Caco-2 (cell line): ENCODE results near the gene HMCN1. TPM values are rescaled to one million over a fixed set of nuclear protein-coding genes. Genes with fewer than 3 reads are reported as not detected.

Experiments
- BruUV-seq: library from RNA; stranded (reverse); fragments of 400-500 nt; replicated peaks from 2 replicates; lab custom pipeline; 2021; lab: Mats Ljungman, UMichigan
- CTCF ChIA-PET: fragments of 300-600 bp; sonication (Branson Sonifier 250); formaldehyde crosslinking; loops from one replicate; lab custom pipeline; 2022; ENCODE audit warnings: antibody characterized with exemption; lab: Charles Lee
- POLR2A ChIA-PET: fragments of 300-600 bp; sonication (Branson Sonifier 250); formaldehyde crosslinking; loops from one replicate; lab custom pipeline; 2022; ENCODE audit warnings: antibody characterized with exemption; lab: Charles Lee
- DNase-seq, 2 experiments: peaks; one replicate each; pipeline versions ENCODE4 v3.0.0 to v3.0.0-alpha.2; 2020 to 2022
- H3K27me3 ChIP-seq: replicated peaks from 2 replicates; pipeline ENCODE4 v1.6.0; 2011; ENCODE audit warnings: low read length; ENCODE audit not compliant: control insufficient read depth, insufficient read depth
- H3K36me3 ChIP-seq: 2 replicates; pipeline ENCODE4 v1.5.1; 2011; ENCODE audit warnings: low read length; ENCODE audit not compliant: control insufficient read depth, insufficient read depth
- H3K4me1 ChIP-seq: fragments of 250-450 bp; sonication (Bioruptor Pico); 2 replicates; pipeline ENCODE4 v1.5.1; 2020; ENCODE audit warnings: mild to moderate bottlenecking
- H3K4me3 ChIP-seq: 2 replicates; pipeline ENCODE4 v1.5.1; 2011; ENCODE audit warnings: low read depth, mild to moderate bottlenecking, control low read depth, low read length
- H3K9me3 ChIP-seq: fragments of 250-450 bp; sonication (Bioruptor Pico); 2 replicates; pipeline ENCODE4 v1.5.1; 2020; ENCODE audit warnings: mild to moderate bottlenecking, moderate library complexity
- H3K27ac Mint-ChIP-seq: one replicate; pipeline ENCODE4 v1.8.0; 2022; ENCODE audit warnings: mixed read lengths; ENCODE audit not compliant: unreplicated experiment
- H3K27me3 Mint-ChIP-seq: one replicate; pipeline ENCODE4 v1.8.0; 2022; ENCODE audit warnings: mixed read lengths; ENCODE audit not compliant: insufficient read depth, unreplicated experiment
- H3K36me3 Mint-ChIP-seq: one replicate; pipeline ENCODE4 v1.8.0; 2022; ENCODE audit warnings: mild to moderate bottlenecking, mixed read lengths; ENCODE audit not compliant: insufficient read depth, unreplicated experiment
- H3K4me1 Mint-ChIP-seq: one replicate; pipeline ENCODE4 v1.8.0; 2022; ENCODE audit warnings: low read depth, mixed read lengths; ENCODE audit not compliant: unreplicated experiment
- H3K4me3 Mint-ChIP-seq: one replicate; pipeline ENCODE4 v1.8.0; 2022; ENCODE audit warnings: mild to moderate bottlenecking, moderate library complexity, mixed read lengths; ENCODE audit not compliant: unreplicated experiment
- H3K9me3 Mint-ChIP-seq: one replicate; pipeline ENCODE4 v1.8.0; 2022; ENCODE audit warnings: mixed read lengths; ENCODE audit not compliant: unreplicated experiment
- intact Hi-C: fragments of 100-400 bp; cut with micrococcal nuclease; formaldehyde crosslinking; loops from one replicate; pipeline ENCODE4 v1.10.0; 2022; ENCODE audit not compliant: unreplicated experiment
- total RNA-seq: library from RNA; stranded (reverse); gene quantifications from 2 replicates; pipeline ENCODE4 v1.2.3, GENCODE V29; 2022
- TF ChIP-seq, protein P1 (sequence below), 2 experiments: fragments of 200-600 bp in 1 of 2; IDR thresholded peaks; 1 replicate in 1 of 2; 2 replicates in 1 of 2; pipeline versions ENCODE4 v1.5.1 to v1.8.0; 2011 to 2022; ENCODE audit warnings: antibody characterized with exemption in 1 of 2, control low read depth in 1 of 2, inconsistent platforms in 1 of 2, low read depth in 1 of 2, low read length in 1 of 2, mild to moderate bottlenecking in 1 of 2, moderate library complexity in 1 of 2; ENCODE audit not compliant: insufficient read depth in 1 of 2, severe bottlenecking in 1 of 2, unreplicated experiment in 1 of 2

The HMCN1 gene
- total RNA-seq, 1 experiment from 2014 or later, result 0.02 TPM

GRCh38 chr1:185739967-185740366, 5.8 kb downstream of the HMCN1 start:
- Mint-ChIP-seq H3K36me3 (no peaks in the 10 kb centered on the region), H3K9me3 (peaks cover 22% of the 10 kb centered on the region), H3K27me3 (peaks cover 29% of the 10 kb centered on the region), H3K27ac (no peak overlapping the region), H3K4me1 (no peaks in the 10 kb centered on the region), H3K4me3 (no peak overlapping the region)
- TF ChIP-seq, protein P1, sequence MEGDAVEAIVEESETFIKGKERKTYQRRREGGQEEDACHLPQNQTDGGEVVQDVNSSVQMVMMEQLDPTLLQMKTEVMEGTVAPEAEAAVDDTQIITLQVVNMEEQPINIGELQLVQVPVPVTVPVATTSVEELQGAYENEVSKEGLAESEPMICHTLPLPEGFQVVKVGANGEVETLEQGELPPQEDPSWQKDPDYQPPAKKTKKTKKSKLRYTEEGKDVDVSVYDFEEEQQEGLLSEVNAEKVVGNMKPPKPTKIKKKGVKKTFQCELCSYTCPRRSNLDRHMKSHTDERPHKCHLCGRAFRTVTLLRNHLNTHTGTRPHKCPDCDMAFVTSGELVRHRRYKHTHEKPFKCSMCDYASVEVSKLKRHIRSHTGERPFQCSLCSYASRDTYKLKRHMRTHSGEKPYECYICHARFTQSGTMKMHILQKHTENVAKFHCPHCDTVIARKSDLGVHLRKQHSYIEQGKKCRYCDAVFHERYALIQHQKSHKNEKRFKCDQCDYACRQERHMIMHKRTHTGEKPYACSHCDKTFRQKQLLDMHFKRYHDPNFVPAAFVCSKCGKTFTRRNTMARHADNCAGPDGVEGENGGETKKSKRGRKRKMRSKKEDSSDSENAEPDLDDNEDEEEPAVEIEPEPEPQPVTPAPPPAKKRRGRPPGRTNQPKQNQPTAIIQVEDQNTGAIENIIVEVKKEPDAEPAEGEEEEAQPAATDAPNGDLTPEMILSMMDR (IDR thresholded peaks at IDR 0.05; ENCODE audit: insufficient read depth in 1 of 2, low read depth in 1 of 2, low read length in 1 of 2, severe bottlenecking in 1 of 2, unreplicated experiment in 1 of 2), result no peak
- POLR2A ChIA-PET, result no interaction called here
- DNase-seq, result no peak
- no peaks in the 10 kb centered on the region; the same call in 1 of the 2 replicates for H3K27me3 ChIP-seq
- H3K4me1 ChIP-seq, result no peaks in the 10 kb centered on the region
- no TSS peak for BruUV-seq
- H3K9me3 ChIP-seq, result 0 out of 2 replicates have a peak, but pooled peaks cover 3% of the 10 kb centered on the region
- no peaks in the 10 kb centered on the region for H3K36me3 ChIP-seq
- intact Hi-C loops, result no loop called here
- H3K4me3 ChIP-seq, result no peak overlapping the region
- CTCF ChIA-PET, result no interaction called here

DNA sequence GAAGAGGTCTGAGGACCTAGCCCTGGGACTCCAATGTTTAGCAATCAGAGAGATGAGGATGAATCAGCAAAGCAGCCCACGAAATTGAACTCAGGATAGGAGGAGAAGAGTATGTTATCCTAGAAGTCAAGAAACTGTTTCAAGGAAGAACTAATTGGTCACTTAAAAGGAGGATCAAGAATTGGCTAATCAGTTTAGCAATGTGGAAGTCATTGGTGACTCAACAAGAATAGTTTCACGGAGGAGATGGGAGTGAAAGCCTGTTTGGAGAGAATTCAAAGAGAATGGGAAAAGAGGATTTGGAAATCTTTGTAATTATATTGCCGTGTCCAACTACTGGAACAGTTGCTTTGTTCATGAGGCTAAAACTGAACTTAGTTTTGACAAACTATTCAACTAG, 7.4 kb downstream of the HMCN1 start:
- no peak overlapping the region for H3K4me3 ChIP-seq
- Mint-ChIP-seq H3K27ac (no peak overlapping the region), H3K27me3 (peaks cover 20% of the 10 kb centered on the region), H3K4me1 (no peaks in the 10 kb centered on the region), H3K9me3 (peaks cover 22% of the 10 kb centered on the region), H3K4me3 (no peak overlapping the region), H3K36me3 (no peaks in the 10 kb centered on the region)
- no peaks in the 10 kb centered on the region for H3K4me1 ChIP-seq
- ChIA-PET CTCF (no interaction called here), POLR2A (no interaction called here)
- no peaks in the 10 kb centered on the region for H3K27me3 ChIP-seq
- TF ChIP-seq, protein P1 (IDR thresholded peaks at IDR 0.05; ENCODE audit: insufficient read depth in 1 of 2, low read depth in 1 of 2, low read length in 1 of 2, severe bottlenecking in 1 of 2, unreplicated experiment in 1 of 2), result no peak
- H3K36me3 ChIP-seq, result no peaks in the 10 kb centered on the region
- intact Hi-C loops, result no loop called here
- BruUV-seq, result no TSS peak
- 0 out of 2 replicates have a peak, but pooled peaks cover 3% of the 10 kb centered on the region for H3K9me3 ChIP-seq
- no peak for DNase-seq

- no TSS peak for BruUV-seq
- Mint-ChIP-seq H3K4me1 (no peaks in the 10 kb centered on the region), H3K4me3 (no peak overlapping the region), H3K27me3 (peaks cover 20% of the 10 kb centered on the region), H3K9me3 (peaks cover 22% of the 10 kb centered on the region), H3K36me3 (no peaks in the 10 kb centered on the region), H3K27ac (no peak overlapping the region)
- Histone ChIP-seq H3K36me3 (no peaks in the 10 kb centered on the region), H3K9me3 (0 out of 2 replicates have a peak, but pooled peaks cover 3% of the 10 kb centered on the region), H3K4me1 (no peaks in the 10 kb centered on the region), H3K27me3 (no peaks in the 10 kb centered on the region), H3K4me3 (no peak overlapping the region)
- ChIA-PET CTCF (no interaction called here), POLR2A (no interaction called here)
- intact Hi-C loops, result no loop called here
- DNase-seq, result no peak
- TF ChIP-seq, protein P1 (IDR thresholded peaks at IDR 0.05; ENCODE audit: insufficient read depth in 1 of 2, low read depth in 1 of 2, low read length in 1 of 2, severe bottlenecking in 1 of 2, unreplicated experiment in 1 of 2), result no peak
Observed at GRCh38 chr1:185742403-185742802, 8.2 kb downstream of the HMCN1 start.
